Prostate gland (tissue), 2 donors: ENCODE measurements around the gene TMPRSS11E.

ENCODE experiments used
- CTCF ChIP-seq, 4 experiments: fragments of 200-600 bp in 2 of 4; fragments of 450-650 bp in 2 of 4; sonication (generic) in 2 of 4; IDR thresholded peaks; 1 replicate in 3 of 4; 2 replicates in 1 of 4; pipeline ENCODE4 v1.5.1; 2016 to 2019; ENCODE audit warnings: antibody characterized with exemption in 4 of 4, mild to moderate bottlenecking in 2 of 4, moderate library complexity in 2 of 4
- POLR2A ChIP-seq: fragments of 450-650 bp; IDR thresholded peaks from one replicate; pipeline ENCODE4 v1.6.1; 2016; ENCODE audit warnings: antibody characterized with exemption, mild to moderate bottlenecking

DNA sequence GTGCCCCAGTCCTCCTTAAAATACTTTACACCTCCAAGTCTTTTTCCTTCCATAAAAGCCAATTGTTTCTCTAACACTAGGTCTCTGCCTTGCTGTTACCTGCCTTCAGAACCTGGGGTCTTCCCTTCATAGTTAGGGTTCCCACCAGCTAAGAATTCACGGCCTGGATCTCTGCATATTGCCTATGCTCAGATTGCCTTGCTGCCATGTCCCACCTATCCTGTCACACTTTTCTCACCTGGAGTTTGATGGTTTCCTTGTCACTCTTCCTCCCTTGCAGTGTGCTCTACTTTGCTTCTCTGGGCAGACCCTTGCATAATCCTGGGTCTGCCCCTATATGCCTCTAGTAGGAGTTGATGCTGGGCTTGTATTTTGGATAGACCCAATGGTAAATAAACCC is 36.6 kb upstream of the TMPRSS11E start:
- TF ChIP-seq CTCF (IDR thresholded peaks at IDR 0.05) (no peak), POLR2A (no peak)
